ENCODE measurements around the gene TNFRSF25. TPM values are rescaled to one million over a fixed set of nuclear protein-coding genes. Genes with fewer than 3 reads are reported as not detected.
A peak's percentile ranks its signal among the peaks of the same experiment; 100 is the strongest.
"Not testable (repeated sequence)": the region's sequence is repeated elsewhere in the genome, so short reads cannot be mapped to it uniquely, and the experiment has no call there.

Gene TNFRSF25
- total RNA-seq, 1 donor from 2014 or later, result 10.0 TPM

- no peak for DNase-seq
These were observed 22.4 kb downstream of the TNFRSF25 start for GRCh38 chr1:6443339-6444115.

GRCh38 chr1:6441586-6441985 is 24.4 kb downstream of the TNFRSF25 start:
- intact Hi-C loops (cut with DNase I), result no loop called here
- no peak for TF ChIP-seq CTCF (IDR thresholded peaks at IDR 0.05)
- Histone ChIP-seq H3K4me3 (no peak overlapping the region), H3K9me3 (no peaks in the 10 kb centered on the region), H3K27me3 (peaks cover 40% of the 10 kb centered on the region), H3K27ac (no peak overlapping the region), H3K4me1 (no peaks in the 10 kb centered on the region), H3K36me3 (no peaks in the 10 kb centered on the region)
- DNase-seq (no peak), ATAC-seq (no peak)

More at GRCh38 chr1:6443339-6444115, 22.4 kb downstream of the TNFRSF25 start:
- peaks cover 48% of the 10 kb centered on the region for H3K27me3 ChIP-seq
- H3K9me3 ChIP-seq, result no peaks in the 10 kb centered on the region
- no peak for TF ChIP-seq CTCF (IDR thresholded peaks at IDR 0.05)
- H3K4me1 ChIP-seq, result no peaks in the 10 kb centered on the region
- no peaks in the 10 kb centered on the region for H3K36me3 ChIP-seq
- no peak overlapping the region for H3K27ac ChIP-seq
- intact Hi-C loops (cut with DNase I), result no loop called here
- no peak overlapping the region for H3K4me3 ChIP-seq
- no peak for ATAC-seq

- peak; percentile 79 for ATAC-seq
- DNase-seq, result peak; percentile 89
- Histone ChIP-seq H3K9me3 (no peaks in the 10 kb centered on the region), H3K27me3 (peaks cover 31% of the 10 kb centered on the region), H3K4me3 (no peak overlapping the region), H3K36me3 (no peaks in the 10 kb centered on the region), H3K4me1 (no peaks in the 10 kb centered on the region), H3K27ac (no peak overlapping the region)
- peak; percentile 25 for TF ChIP-seq CTCF (IDR thresholded peaks at IDR 0.05)
- intact Hi-C loops (cut with DNase I), result no loop called here
These were observed 25.5 kb downstream of the TNFRSF25 start for GRCh38 chr1:6440198-6441126.

GRCh38 chr1:6438047-6438525 is 27.9 kb downstream of the TNFRSF25 start:
- Histone ChIP-seq H3K4me1 (no peaks in the 10 kb centered on the region), H3K27ac (no peak overlapping the region), H3K4me3 (no peak overlapping the region), H3K27me3 (peaks cover 31% of the 10 kb centered on the region), H3K36me3 (no peaks in the 10 kb centered on the region), H3K9me3 (no peaks in the 10 kb centered on the region)
- intact Hi-C loops (cut with DNase I), result no loop called here
- peak; percentile 97 for TF ChIP-seq CTCF (IDR thresholded peaks at IDR 0.05)
- ATAC-seq (peak; percentile 76), DNase-seq (no peak)

- ATAC-seq; H3K36me3 ChIP-seq; H3K9me3 ChIP-seq; DNase-seq; H3K4me1 ChIP-seq; H3K27ac ChIP-seq; intact Hi-C loops (cut with DNase I); H3K4me3 ChIP-seq: not testable (repeated sequence)
- peaks cover 31% of the 10 kb centered on the region for H3K27me3 ChIP-seq
- TF ChIP-seq CTCF (IDR thresholded peaks at IDR 0.05), result peak; percentile 14
These were observed 28.8 kb downstream of the TNFRSF25 start for GRCh38 chr1:6437012-6437700.

GRCh38 chr1:6436277-6436676 is 29.7 kb downstream of the TNFRSF25 start:
- H3K9me3 ChIP-seq; intact Hi-C loops (cut with DNase I); H3K4me3 ChIP-seq; ATAC-seq; H3K36me3 ChIP-seq; DNase-seq; H3K4me1 ChIP-seq; H3K27ac ChIP-seq: not testable (repeated sequence)
- H3K27me3 ChIP-seq, result peaks cover 29% of the 10 kb centered on the region

All from upper lobe of right lung (tissue), 1 donor.